Breast epithelium (tissue), 3 donors: ENCODE results near the gene CFAP46.

ENCODE experiments used
- CTCF ChIP-seq, 3 donors: fragments of 450-650 bp; IDR thresholded peaks; one replicate each; pipeline ENCODE4 v1.5.1; 2016 to 2017; ENCODE audit warnings: antibody characterized with exemption in 3 of 3, mild to moderate bottlenecking in 3 of 3, moderate library complexity in 3 of 3
- POLR2A ChIP-seq: fragments of 450-650 bp; IDR thresholded peaks from one replicate; pipeline ENCODE4 v1.6.1; 2016; ENCODE audit warnings: antibody characterized with exemption, mild to moderate bottlenecking, moderate library complexity

GRCh38 chr10:132806110-132806509 lies 136.3 kb downstream of the CFAP46 start:
- TF ChIP-seq CTCF (IDR thresholded peaks at IDR 0.05) (no peak), POLR2A (no peak)
